IgD-negative memory B cell (primary cell): Measurements from ENCODE around the gene NCKAP5. TPM values are rescaled to one million over a fixed set of nuclear protein-coding genes. Genes with fewer than 3 reads are reported as not detected.

Experiments used
- H3K27ac Mint-ChIP-seq, 3 donors: one replicate each; pipeline ENCODE4 v1.8.0; 2020 to 2022; ENCODE audit warnings: mild to moderate bottlenecking in 3 of 3, mixed read lengths in 3 of 3, moderate library complexity in 1 of 3
- H3K27me3 Mint-ChIP-seq: one replicate; pipeline ENCODE4 v1.8.0; 2021; ENCODE audit warnings: mixed read lengths
- H3K36me3 Mint-ChIP-seq: one replicate; pipeline ENCODE4 v1.8.0; 2020; ENCODE audit warnings: mild to moderate bottlenecking, mixed read lengths
- H3K4me1 Mint-ChIP-seq, 3 donors: one replicate each; pipeline ENCODE4 v1.8.0; 2020 to 2022; ENCODE audit warnings: mixed read lengths in 3 of 3, mild to moderate bottlenecking in 1 of 3
- H3K4me3 Mint-ChIP-seq, 4 donors: one replicate each; pipeline ENCODE4 v1.8.0; 2020 to 2022; ENCODE audit warnings: mild to moderate bottlenecking in 4 of 4, mixed read lengths in 4 of 4, moderate library complexity in 3 of 4
- H3K9me3 Mint-ChIP-seq, 3 donors: one replicate each; pipeline ENCODE4 v1.8.0; 2020 to 2021; ENCODE audit warnings: mixed read lengths in 3 of 3, mild to moderate bottlenecking in 1 of 3
- polyA plus RNA-seq: library from polyadenylated mRNA; unstranded; fragments of 300-500 nt; fragmentation: Illumina TruSeq; gene quantifications from one replicate; pipeline ENCODE4 v1.2.3, GENCODE V29; 2021

The NCKAP5 gene
- polyA plus RNA-seq, 1 donor from 2014 or later, result not detected

- no peaks in the 10 kb centered on the region for H3K27me3 Mint-ChIP-seq
- H3K27ac Mint-ChIP-seq, result no peak overlapping the region
- H3K36me3 Mint-ChIP-seq, result no peaks in the 10 kb centered on the region
- H3K9me3 Mint-ChIP-seq, result peaks cover 0 to 2% (median 0%) of the 10 kb centered on the region in 3 donors
- H3K4me1 Mint-ChIP-seq, result no peaks in the 10 kb centered on the region
- no peak overlapping the region for H3K4me3 Mint-ChIP-seq
These were observed 156.4 kb downstream of the NCKAP5 start for GRCh38 chr2:133411857-133412256.

GRCh38 chr2:133411101-133411500 lies 157.2 kb downstream of the NCKAP5 start:
- Mint-ChIP-seq H3K36me3 (no peaks in the 10 kb centered on the region), H3K9me3 (peaks cover 0 to 2% (median 0%) of the 10 kb centered on the region in 3 donors), H3K27ac (no peak overlapping the region), H3K4me3 (peak overlapping the region in 1 of 4 donors; percentile 1), H3K4me1 (no peaks in the 10 kb centered on the region), H3K27me3 (no peaks in the 10 kb centered on the region)

GRCh38 chr2:133409581-133410285 lies 158.5 kb downstream of the NCKAP5 start:
- Mint-ChIP-seq H3K36me3 (no peaks in the 10 kb centered on the region), H3K9me3 (peaks cover 0 to 2% (median 0%) of the 10 kb centered on the region in 3 donors), H3K4me3 (no peak overlapping the region), H3K27me3 (no peaks in the 10 kb centered on the region), H3K4me1 (no peaks in the 10 kb centered on the region), H3K27ac (no peak overlapping the region)

GRCh38 chr2:133408671-133409070 lies 159.6 kb downstream of the NCKAP5 start:
- Mint-ChIP-seq H3K4me3 (no peak overlapping the region), H3K36me3 (no peaks in the 10 kb centered on the region), H3K9me3 (peaks cover 0 to 2% (median 0%) of the 10 kb centered on the region in 3 donors), H3K4me1 (no peaks in the 10 kb centered on the region), H3K27me3 (no peaks in the 10 kb centered on the region), H3K27ac (no peak overlapping the region)

GRCh38 chr2:133407341-133407740 lies 160.9 kb downstream of the NCKAP5 start:
- no peak overlapping the region for H3K4me3 Mint-ChIP-seq
- no peaks in the 10 kb centered on the region for H3K27me3 Mint-ChIP-seq
- H3K9me3 Mint-ChIP-seq, result peaks cover 0 to 2% (median 0%) of the 10 kb centered on the region in 3 donors
- H3K4me1 Mint-ChIP-seq, result no peaks in the 10 kb centered on the region
- H3K27ac Mint-ChIP-seq, result no peak overlapping the region
- no peaks in the 10 kb centered on the region for H3K36me3 Mint-ChIP-seq

GRCh38 chr2:133405252-133405651 lies 163.0 kb downstream of the NCKAP5 start:
- H3K36me3 Mint-ChIP-seq, result no peaks in the 10 kb centered on the region
- H3K27ac Mint-ChIP-seq, result no peak overlapping the region
- no peaks in the 10 kb centered on the region for H3K27me3 Mint-ChIP-seq
- H3K4me1 Mint-ChIP-seq, result no peaks in the 10 kb centered on the region
- H3K9me3 Mint-ChIP-seq, result peaks cover 0 to 2% (median 2%) of the 10 kb centered on the region in 3 donors
- no peak overlapping the region for H3K4me3 Mint-ChIP-seq

- no peaks in the 10 kb centered on the region for H3K36me3 Mint-ChIP-seq
- peaks cover 0 to 7% (median 2%) of the 10 kb centered on the region in 3 donors for H3K9me3 Mint-ChIP-seq
- H3K4me3 Mint-ChIP-seq, result no peak overlapping the region
- H3K4me1 Mint-ChIP-seq, result no peaks in the 10 kb centered on the region
- H3K27me3 Mint-ChIP-seq, result no peaks in the 10 kb centered on the region
- H3K27ac Mint-ChIP-seq, result no peak overlapping the region
These were observed 167.9 kb downstream of the NCKAP5 start for GRCh38 chr2:133400411-133400810.

- Mint-ChIP-seq H3K4me1 (no peaks in the 10 kb centered on the region), H3K9me3 (peaks cover 4 to 7% (median 4%) of the 10 kb centered on the region in 3 donors), H3K4me3 (no peak overlapping the region), H3K36me3 (no peaks in the 10 kb centered on the region), H3K27me3 (no peaks in the 10 kb centered on the region), H3K27ac (no peak overlapping the region)
These were observed 174.4 kb downstream of the NCKAP5 start for GRCh38 chr2:133393895-133394294.

- Mint-ChIP-seq H3K4me3 (no peak overlapping the region), H3K27me3 (no peaks in the 10 kb centered on the region), H3K9me3 (peaks cover 4 to 7% (median 4%) of the 10 kb centered on the region in 3 donors), H3K27ac (no peak overlapping the region), H3K36me3 (no peaks in the 10 kb centered on the region), H3K4me1 (no peaks in the 10 kb centered on the region)
These were observed 178.1 kb downstream of the NCKAP5 start for GRCh38 chr2:133390156-133390555.

GRCh38 chr2:133389569-133389968 lies 178.7 kb downstream of the NCKAP5 start:
- Mint-ChIP-seq H3K9me3 (peaks cover 4 to 6% (median 4%) of the 10 kb centered on the region in 3 donors), H3K27ac (no peak overlapping the region), H3K36me3 (no peaks in the 10 kb centered on the region), H3K4me1 (no peaks in the 10 kb centered on the region), H3K27me3 (no peaks in the 10 kb centered on the region), H3K4me3 (no peak overlapping the region)

GRCh38 chr2:133382566-133382965 lies 185.7 kb downstream of the NCKAP5 start:
- Mint-ChIP-seq H3K27me3 (no peaks in the 10 kb centered on the region), H3K27ac (no peak overlapping the region), H3K4me3 (no peak overlapping the region), H3K36me3 (no peaks in the 10 kb centered on the region), H3K4me1 (no peaks in the 10 kb centered on the region), H3K9me3 (peaks cover 3 to 14% (median 6%) of the 10 kb centered on the region in 3 donors)

- Mint-ChIP-seq H3K4me3 (no peak overlapping the region), H3K27me3 (no peaks in the 10 kb centered on the region), H3K36me3 (no peaks in the 10 kb centered on the region), H3K9me3 (peaks cover 3 to 12% (median 4%) of the 10 kb centered on the region in 3 donors), H3K27ac (no peak overlapping the region), H3K4me1 (no peaks in the 10 kb centered on the region)
These were observed 187.3 kb downstream of the NCKAP5 start for GRCh38 chr2:133380991-133381390.

GRCh38 chr2:133378928-133379549 lies 189.2 kb downstream of the NCKAP5 start:
- Mint-ChIP-seq H3K36me3 (no peaks in the 10 kb centered on the region), H3K4me1 (no peaks in the 10 kb centered on the region), H3K27ac (no peak overlapping the region), H3K27me3 (no peaks in the 10 kb centered on the region), H3K9me3 (peaks cover 3 to 13% (median 6%) of the 10 kb centered on the region in 3 donors), H3K4me3 (no peak overlapping the region)

- Mint-ChIP-seq H3K27me3 (no peaks in the 10 kb centered on the region), H3K4me1 (no peaks in the 10 kb centered on the region), H3K4me3 (no peak overlapping the region)
These were observed 189.9 kb downstream of the NCKAP5 start for GRCh38 chr2:133378386-133378785.

GRCh38 chr2:133377599-133377998 lies 190.7 kb downstream of the NCKAP5 start:
- no peaks in the 10 kb centered on the region for H3K27me3 Mint-ChIP-seq
- no peaks in the 10 kb centered on the region for H3K4me1 Mint-ChIP-seq
- no peak overlapping the region for H3K4me3 Mint-ChIP-seq
- no peak overlapping the region for H3K27ac Mint-ChIP-seq
- no peaks in the 10 kb centered on the region for H3K36me3 Mint-ChIP-seq
- peaks cover 3 to 12% (median 6%) of the 10 kb centered on the region in 3 donors for H3K9me3 Mint-ChIP-seq

More at GRCh38 chr2:133378386-133378785, 189.9 kb downstream of the NCKAP5 start:
- no peaks in the 10 kb centered on the region for H3K36me3 Mint-ChIP-seq
- peaks cover 3 to 14% (median 6%) of the 10 kb centered on the region in 3 donors for H3K9me3 Mint-ChIP-seq
- no peak overlapping the region for H3K27ac Mint-ChIP-seq
